ENCODE data around the gene ARF1. TPM values are rescaled to one million over a fixed set of nuclear protein-coding genes. Genes with fewer than 3 reads are reported as not detected.

Gene ARF1
- total RNA-seq, 4 donors from 2014 or later = 378 to 457 (median 410) TPM

DNA sequence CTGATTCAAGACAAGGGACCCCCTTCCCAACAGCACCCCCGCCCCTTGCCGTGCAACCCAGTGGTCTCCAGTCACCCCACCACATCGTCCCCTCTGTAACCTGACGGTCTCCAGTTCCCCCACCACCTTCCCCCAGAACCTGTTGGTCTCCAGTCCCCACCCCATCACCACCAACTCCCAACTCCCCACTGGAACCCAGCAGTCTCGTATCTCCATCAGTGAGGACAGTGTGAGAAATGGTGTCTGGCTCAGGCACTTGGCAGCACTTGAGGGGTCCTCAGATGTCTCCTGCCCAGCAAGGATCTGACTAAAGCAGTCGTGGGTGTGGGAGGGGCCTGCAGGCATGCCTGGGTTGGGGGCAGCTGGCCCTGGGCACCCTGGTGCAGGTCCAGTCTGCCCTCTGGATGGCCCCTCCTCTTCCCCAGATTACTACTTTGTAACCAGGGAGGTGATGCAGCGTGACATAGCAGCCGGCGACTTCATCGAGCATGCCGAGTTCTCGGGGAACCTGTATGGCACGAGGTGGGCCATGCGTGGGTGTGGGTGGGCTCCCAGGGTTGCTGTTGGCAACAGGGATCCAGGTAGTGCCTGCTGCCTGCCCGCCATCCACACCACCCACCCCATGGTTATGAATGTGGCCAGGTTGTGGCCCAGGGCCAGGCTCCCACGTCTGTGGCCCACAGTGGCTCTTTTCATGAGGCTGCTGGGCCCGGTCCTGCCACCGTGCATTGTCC lies 64.1 kb downstream of the ARF1 start:
- intact Hi-C loops (cut with DNase I) = no loop called here
- TF ChIP-seq, protein P1, sequence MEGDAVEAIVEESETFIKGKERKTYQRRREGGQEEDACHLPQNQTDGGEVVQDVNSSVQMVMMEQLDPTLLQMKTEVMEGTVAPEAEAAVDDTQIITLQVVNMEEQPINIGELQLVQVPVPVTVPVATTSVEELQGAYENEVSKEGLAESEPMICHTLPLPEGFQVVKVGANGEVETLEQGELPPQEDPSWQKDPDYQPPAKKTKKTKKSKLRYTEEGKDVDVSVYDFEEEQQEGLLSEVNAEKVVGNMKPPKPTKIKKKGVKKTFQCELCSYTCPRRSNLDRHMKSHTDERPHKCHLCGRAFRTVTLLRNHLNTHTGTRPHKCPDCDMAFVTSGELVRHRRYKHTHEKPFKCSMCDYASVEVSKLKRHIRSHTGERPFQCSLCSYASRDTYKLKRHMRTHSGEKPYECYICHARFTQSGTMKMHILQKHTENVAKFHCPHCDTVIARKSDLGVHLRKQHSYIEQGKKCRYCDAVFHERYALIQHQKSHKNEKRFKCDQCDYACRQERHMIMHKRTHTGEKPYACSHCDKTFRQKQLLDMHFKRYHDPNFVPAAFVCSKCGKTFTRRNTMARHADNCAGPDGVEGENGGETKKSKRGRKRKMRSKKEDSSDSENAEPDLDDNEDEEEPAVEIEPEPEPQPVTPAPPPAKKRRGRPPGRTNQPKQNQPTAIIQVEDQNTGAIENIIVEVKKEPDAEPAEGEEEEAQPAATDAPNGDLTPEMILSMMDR (IDR thresholded peaks at IDR 0.05) = no peak
- TF ChIP-seq POLR2A (IDR thresholded peaks at IDR 0.05) = no peak
- peaks cover 15 to 62% of the 10 kb centered on the region in 2 donors for H3K4me1 ChIP-seq
- no peak for DNase-seq
- WGBS, 2 donors = 84 to 93% methylated on average over 8 to 14 of the region's 18 CpGs
- H3K4me3 ChIP-seq (replicated peaks in 1 of 3) = no peak overlapping the region
- no peak overlapping the region for H3K27ac ChIP-seq
- H3K27me3 ChIP-seq = no peaks in the 10 kb centered on the region
- H3K9me3 ChIP-seq = no peaks in the 10 kb centered on the region
- peaks cover 12 to 16% of the 10 kb centered on the region in 2 donors for H3K36me3 ChIP-seq

DNA sequence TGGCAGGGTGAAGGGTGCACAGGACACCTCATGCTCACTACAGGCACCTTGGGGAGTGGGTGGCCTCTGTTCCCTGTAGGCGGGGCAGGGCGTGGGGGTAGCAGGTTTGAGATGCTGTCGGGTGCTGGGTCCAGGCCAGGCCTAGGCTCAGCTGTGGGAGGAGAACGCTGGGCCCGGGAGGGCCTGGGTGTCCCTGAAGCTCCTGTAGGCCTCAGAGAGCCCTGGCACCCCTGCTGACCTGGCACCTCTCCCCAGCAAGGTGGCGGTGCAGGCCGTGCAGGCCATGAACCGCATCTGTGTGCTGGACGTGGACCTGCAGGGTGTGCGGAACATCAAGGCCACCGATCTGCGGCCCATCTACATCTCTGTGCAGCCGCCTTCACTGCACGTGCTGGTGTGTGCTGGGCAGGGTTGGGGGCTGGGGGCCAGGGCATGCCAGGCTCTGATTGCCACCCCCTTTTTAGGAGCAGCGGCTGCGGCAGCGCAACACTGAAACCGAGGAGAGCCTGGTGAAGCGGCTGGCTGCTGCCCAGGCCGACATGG lies 64.7 kb downstream of the ARF1 start:
- no peak overlapping the region for H3K4me3 ChIP-seq (replicated peaks in 1 of 3)
- no peak for DNase-seq
- no peak overlapping the region for H3K27ac ChIP-seq
- WGBS, 2 donors = 95 to 99% methylated on average over 8 to 17 of the region's 20 CpGs
- no peaks in the 10 kb centered on the region for H3K9me3 ChIP-seq
- H3K4me1 ChIP-seq = peaks cover 8 to 58% of the 10 kb centered on the region in 2 donors
- TF ChIP-seq, protein P1 (IDR thresholded peaks at IDR 0.05) = no peak
- TF ChIP-seq POLR2A (IDR thresholded peaks at IDR 0.05) = no peak
- H3K27me3 ChIP-seq = no peaks in the 10 kb centered on the region
- H3K36me3 ChIP-seq = peaks cover 12 to 16% of the 10 kb centered on the region in 2 donors
- intact Hi-C loops (cut with DNase I) = no loop called here

DNA sequence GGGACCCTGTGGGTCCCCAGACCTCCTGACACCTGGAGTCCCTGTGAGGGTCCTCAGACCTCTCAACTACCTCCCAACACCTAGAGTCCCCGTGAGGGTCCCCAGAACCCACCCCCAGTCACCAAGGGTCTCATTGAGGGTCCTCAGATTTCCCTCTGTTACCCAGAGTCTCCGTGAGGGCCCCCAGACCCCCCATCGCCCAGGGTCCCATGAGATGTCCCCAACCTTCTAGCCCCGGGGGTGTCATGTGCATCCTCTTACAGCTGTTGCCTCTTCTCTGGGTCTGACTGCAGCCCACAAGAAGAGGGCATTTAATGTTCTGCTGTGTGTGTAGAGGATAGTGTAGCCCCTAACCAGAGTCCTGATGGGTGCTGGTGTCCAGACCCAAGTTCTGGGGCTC lies 65.3 kb downstream of the ARF1 start:
- DNase-seq = no peak
- H3K4me3 ChIP-seq (replicated peaks in 1 of 3) = no peak overlapping the region
- H3K27ac ChIP-seq = peak overlapping the region in 1 of 3 donors; percentile 76
- H3K36me3 ChIP-seq = peaks cover 12 to 16% of the 10 kb centered on the region in 2 donors
- no peaks in the 10 kb centered on the region for H3K27me3 ChIP-seq
- intact Hi-C loops (cut with DNase I) = no loop called here
- no peaks in the 10 kb centered on the region for H3K9me3 ChIP-seq
- WGBS, 2 donors = 91 to 95% methylated on average over 4 of the region's 4 CpGs
- H3K4me1 ChIP-seq = peaks cover 3 to 52% of the 10 kb centered on the region in 2 donors
- TF ChIP-seq, protein P1 (IDR thresholded peaks at IDR 0.05) = no peak
- TF ChIP-seq POLR2A (IDR thresholded peaks at IDR 0.05) = no peak

DNA sequence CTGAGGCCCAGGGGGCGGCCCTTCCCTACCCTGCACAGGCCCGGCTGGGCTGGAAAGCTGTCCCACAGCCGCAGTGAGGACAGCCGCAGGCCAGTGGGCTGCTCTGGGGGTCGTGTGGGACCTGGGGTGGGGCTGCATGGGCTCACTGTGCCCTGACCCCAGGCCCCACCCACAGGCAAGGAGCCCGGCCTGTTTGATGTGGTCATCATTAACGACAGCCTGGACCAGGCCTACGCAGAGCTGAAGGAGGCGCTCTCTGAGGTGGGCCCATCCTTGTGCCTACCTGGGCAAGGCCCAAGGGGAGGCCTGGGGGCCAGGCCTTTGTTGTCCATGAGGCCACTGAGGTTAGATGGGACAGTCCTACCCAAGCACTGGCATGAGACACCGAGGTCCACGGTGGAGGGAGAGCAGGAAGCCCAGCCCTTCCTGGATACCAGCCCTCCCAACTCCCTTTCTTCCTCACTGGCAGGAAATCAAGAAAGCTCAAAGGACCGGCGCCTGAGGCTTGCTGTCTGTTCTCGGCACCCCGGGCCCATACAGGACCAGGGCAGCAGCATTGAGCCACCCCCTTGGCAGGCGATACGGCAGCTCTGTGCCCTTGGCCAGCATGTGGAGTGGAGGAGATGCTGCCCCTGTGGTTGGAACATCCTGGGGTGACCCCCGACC lies 65.8 kb downstream of the ARF1 start:
- H3K4me3 ChIP-seq (replicated peaks in 1 of 3) = no peak overlapping the region
- intact Hi-C loops (cut with DNase I) = no loop called here
- H3K27ac ChIP-seq = peak overlapping the region in 2 of 3 donors; percentile 71 to 76
- 67 to 79% methylated on average over 5 to 9 of the region's 18 CpGs for WGBS, 2 donors
- no peaks in the 10 kb centered on the region for H3K9me3 ChIP-seq
- H3K4me1 ChIP-seq = peaks cover 0 to 47% of the 10 kb centered on the region in 2 donors
- no peak for TF ChIP-seq POLR2A (IDR thresholded peaks at IDR 0.05)
- TF ChIP-seq, protein P1 (IDR thresholded peaks at IDR 0.05) = no peak
- peaks cover 12 to 16% of the 10 kb centered on the region in 2 donors for H3K36me3 ChIP-seq
- H3K27me3 ChIP-seq = no peaks in the 10 kb centered on the region
- DNase-seq = no peak

Small RNA genes within 50 kb of the gene (microRNA-seq; reads per million reads assigned to microRNA genes)
- gene MIR3620 = 2.2 reads per million

Small RNA genes within 50 kb of the gene (small RNA-seq; reads per million reads assigned to genes)
- gene AL359510.1 = not detected

Other genes starting within 250 kb of the ARF1 start
- 1 to 10 TPM; 2.5 to 4.3 (median 3.4) TPM for gene WNT9A, start 134.8 kb upstream of the ARF1 start, total RNA-seq
- gene WNT3A, start 75.7 kb upstream of the ARF1 start, total RNA-seq = not detected
- 10 to 100 TPM in 3 of 4 donors, 1 to 10 TPM in 1; 8.3 to 26.5 (median 13.6) TPM for gene C1orf35, start 20.6 kb downstream of the ARF1 start, total RNA-seq
- gene MRPL55, start 26.6 kb downstream of the ARF1 start, total RNA-seq = 100 to 1,000 TPM in 1 of 4 donors, 10 to 100 TPM in 3; 23.5 to 125 (median 87.5) TPM
- 100 to 1,000 TPM; 157 to 385 (median 283) TPM for gene GUK1, start 57.6 kb downstream of the ARF1 start, total RNA-seq
- gene GJC2, start 67.2 kb downstream of the ARF1 start, total RNA-seq = 10 to 100 TPM in 1 of 4 donors, 1 to 10 TPM in 3; 2.1 to 14.0 (median 3.8) TPM
- gene IBA57, start 83.1 kb downstream of the ARF1 start, total RNA-seq = 10 to 100 TPM in 2 of 4 donors, 1 to 10 TPM in 2; 4.0 to 15.0 (median 11.7) TPM
- gene OBSCN, start 125.3 kb downstream of the ARF1 start, total RNA-seq = 10 to 100 TPM; 24.0 to 35.1 (median 31.5) TPM